ENCODE data around the gene ANKRD13B.
"Not testable (repeated sequence)": the region's sequence is repeated elsewhere in the genome, so short reads cannot be mapped to it uniquely, and the experiment has no call there.

Gene ANKRD13B

DNA sequence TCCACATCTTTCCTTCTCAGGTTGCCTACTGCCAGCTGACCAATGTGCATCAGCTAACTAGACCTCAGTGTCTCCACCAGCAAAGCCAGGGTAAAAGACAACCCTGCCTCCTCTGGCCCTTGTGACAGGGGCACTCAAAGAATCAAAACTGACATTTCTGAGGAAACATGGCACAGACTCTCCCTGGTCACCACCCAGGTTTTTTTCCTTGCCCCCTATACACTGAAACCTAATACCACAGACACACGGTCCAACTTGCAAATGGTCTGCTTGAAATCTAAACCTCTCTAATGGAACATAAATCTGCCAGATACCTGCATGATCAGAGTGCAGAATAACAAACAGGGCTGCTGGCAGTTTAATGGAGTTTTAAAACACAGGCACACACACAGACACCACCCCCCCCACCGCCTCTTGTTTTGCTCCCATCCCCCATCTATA lies 49.3 kb downstream of the ANKRD13B start:
- DNase-seq (ENCODE audit: low read depth) = no peak

DNA sequence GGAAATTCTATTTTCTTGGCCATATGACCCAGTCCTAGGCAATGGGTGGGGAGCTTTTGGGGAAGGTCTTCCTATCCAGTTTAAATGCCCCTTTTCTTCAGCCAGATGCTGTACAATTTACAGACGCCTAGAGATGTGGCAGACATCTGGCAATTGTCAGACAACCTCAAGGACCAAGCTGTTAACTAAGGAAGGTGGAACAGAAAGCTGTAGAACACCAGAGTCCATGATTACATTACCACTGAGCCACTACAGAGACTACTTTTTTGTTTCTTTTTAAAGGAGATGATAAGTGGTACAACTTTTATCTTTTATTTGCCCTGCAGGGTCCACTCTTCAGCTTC lies 50.9 kb downstream of the ANKRD13B start:
- DNase-seq (ENCODE audit: low read depth) = no peak

DNA sequence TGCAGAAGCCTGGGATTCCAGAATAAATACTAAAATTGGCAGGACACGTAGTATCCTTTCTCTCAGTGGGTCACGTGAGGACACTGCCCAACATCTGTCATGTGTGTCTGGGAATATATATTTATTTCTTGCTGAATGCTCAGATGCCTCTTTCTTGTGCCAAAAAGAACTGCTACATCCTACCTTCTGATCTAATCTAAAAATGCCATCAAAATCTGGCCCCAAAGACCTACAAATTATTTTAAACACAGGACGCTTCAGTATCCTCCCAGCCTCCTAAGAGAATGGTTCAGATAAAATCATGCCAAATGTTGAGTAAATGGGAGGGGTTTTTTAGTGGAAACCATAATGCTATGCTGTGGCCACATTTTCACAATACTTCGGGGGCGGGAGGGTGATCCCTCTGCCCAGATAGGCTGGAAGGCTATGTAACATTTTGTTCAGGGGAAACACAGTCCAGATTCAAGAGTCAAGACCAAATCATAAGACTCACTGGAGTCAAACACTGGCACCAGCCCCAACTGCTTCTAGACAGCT lies 52.7 kb downstream of the ANKRD13B start:
- no peak for DNase-seq (ENCODE audit: low read depth)

DNA sequence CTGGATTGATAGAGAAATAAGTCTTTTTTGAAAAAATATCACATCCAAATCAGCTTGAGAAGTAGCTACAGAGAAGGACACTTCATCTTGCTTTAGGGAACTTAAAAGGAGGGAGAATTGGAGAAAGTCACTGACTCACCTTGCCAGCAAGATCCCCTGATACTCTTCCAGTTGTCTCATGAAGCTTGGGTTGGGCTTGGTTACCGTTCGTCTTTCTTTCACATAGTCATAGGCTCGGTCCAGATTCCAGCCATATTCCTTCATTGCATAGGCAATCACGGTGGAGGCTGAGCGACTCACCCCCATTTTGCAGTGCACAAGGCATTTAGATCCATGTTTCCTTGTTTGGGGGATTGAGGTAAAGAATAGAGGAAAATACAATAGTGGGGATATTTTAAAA lies 55.1 kb downstream of the ANKRD13B start:
- DNase-seq (ENCODE audit: low read depth) = no peak

DNA sequence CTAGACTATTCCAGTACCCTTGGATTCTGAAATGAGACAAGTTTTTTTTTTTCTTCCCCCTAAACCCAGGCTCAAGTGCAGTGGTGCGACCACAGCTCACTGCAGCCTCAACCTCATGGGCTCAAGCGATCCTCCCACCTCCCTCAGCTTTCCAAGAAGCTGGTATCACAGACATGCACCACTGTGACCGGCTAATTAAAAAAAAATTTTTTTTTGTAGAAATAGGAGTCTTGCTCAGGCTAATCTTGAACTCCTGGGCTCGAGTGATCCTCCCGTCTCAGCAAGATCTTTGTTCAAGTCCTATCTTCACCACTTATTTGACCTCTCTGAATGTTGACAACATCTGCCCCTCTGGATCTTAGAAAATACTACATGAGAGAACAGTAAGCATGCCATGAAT lies 56.4 kb downstream of the ANKRD13B start:
- no peak for DNase-seq (ENCODE audit: low read depth)

DNA sequence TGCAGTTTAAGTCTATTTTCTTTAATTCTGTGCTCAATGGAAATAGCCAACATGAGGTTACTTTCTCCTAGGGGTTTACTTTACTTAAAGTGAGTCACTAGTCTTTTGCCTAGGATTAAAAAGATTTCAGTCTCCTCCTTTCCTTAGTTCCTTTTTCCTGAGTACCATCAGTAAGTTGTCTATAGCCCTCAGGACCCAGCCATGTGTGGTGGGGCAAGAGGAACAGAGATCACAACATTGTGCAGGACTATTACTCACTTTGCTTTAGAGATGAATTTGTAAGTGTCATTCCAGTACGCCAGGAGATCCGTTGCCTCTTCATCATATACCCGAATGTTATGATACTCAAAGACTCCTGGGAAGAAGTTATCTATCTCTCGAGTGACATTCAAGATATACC lies 57.5 kb downstream of the ANKRD13B start:
- DNase-seq (ENCODE audit: low read depth) = no peak

DNA sequence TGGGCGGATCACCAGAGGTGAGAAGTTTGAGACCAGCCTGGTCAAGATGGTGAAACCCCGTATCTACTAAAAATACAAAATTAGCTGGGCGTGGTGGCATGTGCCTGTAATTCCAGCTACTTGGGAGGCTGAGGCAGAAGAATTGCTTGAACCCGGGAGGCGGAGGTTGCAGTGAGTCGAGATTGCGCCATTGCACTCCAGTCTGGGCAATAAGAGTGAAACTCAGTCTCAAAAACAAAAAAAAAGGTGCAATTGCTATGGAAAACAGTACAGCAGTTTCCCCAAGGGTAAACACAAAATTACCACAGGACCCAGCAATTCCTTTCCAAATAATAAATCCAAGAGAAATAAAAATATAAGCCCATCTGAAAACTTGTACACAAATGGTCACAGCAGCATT lies 59.0 kb downstream of the ANKRD13B start:
- not testable (repeated sequence) for DNase-seq (ENCODE audit: low read depth)

DNA sequence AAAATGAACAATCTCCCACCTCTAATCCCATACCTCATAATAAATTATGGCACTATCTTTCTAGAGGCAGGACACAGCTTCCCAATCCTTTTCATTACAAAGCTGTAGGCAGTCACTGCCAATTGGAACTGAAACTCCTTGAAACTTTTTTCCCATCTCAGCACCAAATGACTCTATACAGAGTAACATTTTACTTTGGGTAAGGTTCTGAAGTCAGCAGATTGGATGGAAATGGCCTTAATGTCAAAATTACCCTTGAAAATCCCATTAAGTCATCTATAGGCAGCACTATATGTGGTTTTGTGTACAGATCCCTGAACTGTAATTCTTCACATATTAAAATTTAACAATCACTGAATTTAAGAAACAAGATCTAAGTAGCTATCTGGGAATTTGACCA lies 60.0 kb downstream of the ANKRD13B start:
- no peak for DNase-seq (ENCODE audit: low read depth)

DNA sequence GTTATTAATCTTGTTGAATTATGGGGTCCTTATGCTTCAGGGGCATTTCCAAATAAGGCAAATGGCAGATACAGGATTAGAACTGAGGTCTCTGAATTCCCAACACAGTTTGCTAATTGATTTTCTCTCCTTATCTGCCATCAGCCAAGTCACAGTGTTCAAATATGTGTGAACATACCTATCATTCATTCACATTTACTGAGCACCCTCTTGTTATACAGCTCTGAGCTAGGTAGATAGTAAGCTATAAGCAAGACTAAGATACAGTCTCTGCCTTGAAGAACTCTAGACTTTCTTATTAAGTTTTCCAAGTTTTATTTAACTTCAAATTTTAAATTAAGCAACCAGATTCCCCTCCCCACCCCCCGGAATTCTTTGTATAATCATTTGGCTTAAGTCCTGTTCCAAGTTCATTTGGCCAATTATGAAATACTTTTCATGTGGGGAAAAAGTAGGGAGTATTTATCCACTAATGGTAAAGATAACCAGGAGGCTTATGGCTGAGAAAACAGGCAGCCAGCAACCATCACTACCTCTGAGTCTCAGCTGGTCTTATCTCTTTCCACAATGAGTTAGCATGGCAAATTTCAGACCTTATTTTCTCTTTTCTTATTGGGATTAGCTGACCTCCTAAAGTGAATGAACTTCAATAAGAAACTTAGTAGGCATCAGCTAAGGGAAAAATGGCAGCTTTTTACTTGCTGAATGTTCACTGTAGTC lies 61.2 kb downstream of the ANKRD13B start:
- DNase-seq (ENCODE audit: low read depth) = no peak

DNA sequence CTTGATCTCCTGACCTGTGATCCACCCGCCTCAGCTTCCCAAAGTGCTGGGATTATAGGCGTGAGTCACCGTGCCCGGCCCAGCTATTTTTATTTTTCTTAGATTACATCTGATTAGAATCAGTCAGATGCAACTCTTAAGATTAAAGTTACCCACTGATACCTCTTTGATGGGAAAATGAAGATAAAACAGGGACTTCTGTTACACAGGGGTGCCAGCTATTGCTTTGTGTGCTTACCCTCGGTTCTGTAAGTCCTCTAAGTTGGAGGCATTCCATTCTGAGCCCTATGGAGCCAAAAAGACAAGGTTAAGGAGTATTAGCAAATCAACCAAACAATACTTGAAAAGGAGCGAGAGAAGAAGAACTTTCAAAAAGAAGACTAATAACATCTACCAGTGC lies 62.4 kb downstream of the ANKRD13B start:
- no peak for DNase-seq (ENCODE audit: low read depth)

DNA sequence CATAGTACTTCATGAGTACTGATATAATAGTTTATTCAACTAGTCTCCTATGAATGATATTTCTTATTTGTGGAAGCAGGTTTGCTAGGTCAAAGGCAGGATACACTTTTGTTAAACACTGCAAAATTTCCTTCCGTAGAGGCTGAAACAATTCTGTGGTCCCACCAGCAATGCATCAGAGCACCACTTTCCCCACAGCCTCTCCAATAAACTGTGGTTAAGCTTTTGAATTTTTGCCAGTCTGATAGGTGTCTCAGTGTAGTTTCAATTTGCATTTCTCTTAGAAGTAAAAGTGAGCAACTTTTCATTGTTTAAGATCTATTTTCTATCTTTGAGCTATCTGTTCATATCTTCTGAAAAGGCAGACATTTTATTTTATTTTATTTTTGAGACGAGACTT lies 66.2 kb downstream of the ANKRD13B start:
- no peak for DNase-seq (ENCODE audit: low read depth)

DNA sequence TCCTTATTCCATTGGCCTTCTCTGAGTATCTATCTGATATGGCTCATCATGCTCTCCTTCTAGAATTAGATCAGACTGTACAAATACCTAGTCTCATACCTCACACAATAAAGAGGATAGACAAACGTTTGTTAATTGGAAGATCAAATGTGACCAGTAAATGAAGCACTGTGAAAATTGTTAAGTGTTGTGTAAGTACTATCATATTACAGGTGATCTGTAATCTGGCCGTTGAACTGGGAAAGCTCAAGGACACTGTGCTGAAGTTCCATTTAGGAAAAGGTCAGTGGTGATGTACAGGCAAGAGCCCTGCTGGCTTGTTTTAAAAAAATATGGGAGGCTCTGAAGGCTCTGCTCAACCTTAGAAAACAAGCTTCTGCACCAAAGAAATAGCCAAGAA lies 68.3 kb downstream of the ANKRD13B start:
- DNase-seq (ENCODE audit: low read depth) = no peak

DNA sequence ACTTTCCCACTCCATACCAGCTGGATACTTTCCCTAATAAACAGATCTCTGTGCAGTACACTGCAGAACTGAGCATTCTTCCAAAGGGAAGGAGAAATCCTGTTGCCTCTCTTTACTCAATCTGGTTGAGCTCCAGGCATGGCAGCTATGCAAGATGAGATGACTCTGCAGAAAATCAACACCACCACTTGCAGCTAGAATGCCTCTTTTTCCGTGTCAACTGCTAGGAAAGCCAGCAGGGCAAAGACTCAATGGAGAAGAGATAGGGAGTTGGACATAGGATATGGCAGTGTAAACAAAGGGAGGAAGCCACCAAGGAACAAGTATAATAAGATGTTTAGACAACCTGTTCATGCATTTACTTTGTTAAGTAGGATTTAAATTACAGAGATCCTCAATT lies 70.2 kb downstream of the ANKRD13B start:
- no peak for DNase-seq (ENCODE audit: low read depth)
